HG03025 (cell line): ENCODE measurements around the gene ZNHIT2.
"Not testable (repeated sequence)": the region's sequence is repeated elsewhere in the genome, so short reads cannot be mapped to it uniquely, and the experiment has no call there.

Experiments
- ATAC-seq: cut with Tn5 transposase; IDR thresholded peaks from one replicate; pipeline ENCODE4 v1.9.1; 2021; ENCODE audit warnings: mild to moderate bottlenecking, moderate library complexity; ENCODE audit not compliant: unreplicated experiment, low FRiP score

The ZNHIT2 gene

GRCh38 chr11:65117206-65118096, at the start of gene ZNHIT2:
Gene ZNHIT2 (minus strand): TSS chr11:65117701. CDS start chr11:65117653, 48 bp downstream.
- peak; percentile 47 for ATAC-seq

GRCh38 chr11:65166893-65167292, 49.4 kb upstream of the ZNHIT2 start:
- no peak for ATAC-seq

- ATAC-seq, result no peak
Measured at GRCh38 chr11:65165410-65166317, 48.2 kb upstream of the ZNHIT2 start.

- ATAC-seq, result no peak
Measured at GRCh38 chr11:65163684-65164083, 46.2 kb upstream of the ZNHIT2 start.

- ATAC-seq, result no peak
Measured at GRCh38 chr11:65160643-65161042, 43.1 kb upstream of the ZNHIT2 start.

GRCh38 chr11:65159012-65159411, 41.5 kb upstream of the ZNHIT2 start:
- no peak for ATAC-seq

GRCh38 chr11:65157336-65157735, 39.8 kb upstream of the ZNHIT2 start:
- ATAC-seq, result no peak

GRCh38 chr11:65156926-65157325, 39.4 kb upstream of the ZNHIT2 start:
- no peak for ATAC-seq

- ATAC-seq, result no peak
Measured at GRCh38 chr11:65156256-65156655, 38.8 kb upstream of the ZNHIT2 start.

- no peak for ATAC-seq
Measured at GRCh38 chr11:65152122-65152521, 34.6 kb upstream of the ZNHIT2 start.

GRCh38 chr11:65151331-65151899, 33.9 kb upstream of the ZNHIT2 start:
- ATAC-seq, result no peak

GRCh38 chr11:65150509-65151299, 33.2 kb upstream of the ZNHIT2 start:
- ATAC-seq, result no peak

- ATAC-seq, result not testable (repeated sequence)
Measured at GRCh38 chr11:65150131-65150508, 32.6 kb upstream of the ZNHIT2 start.

GRCh38 chr11:65148657-65149056, 31.2 kb upstream of the ZNHIT2 start:
- no peak for ATAC-seq

- no peak for ATAC-seq
Measured at GRCh38 chr11:65147352-65148075, 30.0 kb upstream of the ZNHIT2 start.

GRCh38 chr11:65141896-65142494, 24.5 kb upstream of the ZNHIT2 start:
- ATAC-seq, result no peak

- no peak for ATAC-seq
Measured at GRCh38 chr11:65136515-65137096, 19.1 kb upstream of the ZNHIT2 start.

- ATAC-seq, result no peak
Measured at GRCh38 chr11:65135633-65136145, 18.2 kb upstream of the ZNHIT2 start.
